Parathyroid adenoma (tissue), 2 donors: ENCODE data around the gene EXTL1.

Experiments
- H2AFZ ChIP-seq: fragments of 300-600 bp; sonication (generic); one replicate; pipeline ENCODE4 v1.7.0; 2017; ENCODE audit warnings: antibody characterized with exemption, mild to moderate bottlenecking
- H3K27ac ChIP-seq: fragments of 300-600 bp; sonication (generic); one replicate; pipeline ENCODE4 v1.7.0; 2017
- H3K27me3 ChIP-seq: fragments of 300-600 bp; sonication (generic); one replicate; pipeline ENCODE4 v1.7.0; 2017; ENCODE audit warnings: low read length; ENCODE audit not compliant: control insufficient read depth, insufficient read depth
- H3K36me3 ChIP-seq: fragments of 300-600 bp; sonication (generic); one replicate; pipeline ENCODE4 v1.7.0; 2017; ENCODE audit warnings: low read length; ENCODE audit not compliant: control insufficient read depth, insufficient read depth
- H3K4me1 ChIP-seq: fragments of 300-600 bp; sonication (generic); one replicate; pipeline ENCODE4 v1.7.0; 2017; ENCODE audit warnings: control low read depth
- H3K4me2 ChIP-seq: fragments of 300-600 bp; sonication (generic); one replicate; pipeline ENCODE4 v1.7.0; 2017; ENCODE audit warnings: low read length
- H3K4me3 ChIP-seq: fragments of 300-600 bp; sonication (generic); one replicate; pipeline ENCODE4 v1.7.0; 2017; ENCODE audit warnings: low read depth, low read length
- H3K79me2 ChIP-seq: fragments of 300-600 bp; sonication (generic); one replicate; pipeline ENCODE4 v1.7.0; 2017; ENCODE audit warnings: control low read depth
- H3K9ac ChIP-seq: fragments of 300-600 bp; sonication (generic); one replicate; pipeline ENCODE4 v1.7.0; 2017; ENCODE audit warnings: mild to moderate bottlenecking
- H3K9me3 ChIP-seq: fragments of 300-600 bp; sonication (generic); one replicate; pipeline ENCODE4 v1.7.0; 2017; ENCODE audit warnings: low read length; ENCODE audit not compliant: control insufficient read depth
- CTCF ChIP-seq: fragments of 300-600 bp; sonication (generic); IDR thresholded peaks from one replicate; pipeline ENCODE4 v1.7.0; 2017; ENCODE audit warnings: antibody characterized with exemption, mild to moderate bottlenecking
- donor health status: primary hyperparathyroidism.

EXTL1 gene

GRCh38 chr1:26072305-26072704, 50.7 kb downstream of the EXTL1 start:
- Histone ChIP-seq H3K36me3 (no peaks in the 10 kb centered on the region), H3K27ac (no peak overlapping the region), H3K79me2 (no peaks in the 10 kb centered on the region), H3K9me3 (no peaks in the 10 kb centered on the region), H2AFZ (no peak overlapping the region), H3K4me3 (no peak overlapping the region), H3K9ac (no peak overlapping the region), H3K4me1 (no peaks in the 10 kb centered on the region), H3K4me2 (no peak overlapping the region), H3K27me3 (no peaks in the 10 kb centered on the region)
- no peak for TF ChIP-seq CTCF

- Histone ChIP-seq H3K79me2 (no peaks in the 10 kb centered on the region), H3K4me2 (no peak overlapping the region), H3K4me1 (no peaks in the 10 kb centered on the region), H3K36me3 (no peaks in the 10 kb centered on the region), H3K9me3 (no peaks in the 10 kb centered on the region), H3K4me3 (no peak overlapping the region), H3K27me3 (no peaks in the 10 kb centered on the region), H3K27ac (no peak overlapping the region), H3K9ac (no peak overlapping the region), H2AFZ (no peak overlapping the region)
- no peak for TF ChIP-seq CTCF
These were observed 54.0 kb downstream of the EXTL1 start for GRCh38 chr1:26075421-26076144.

- H3K27ac ChIP-seq, result no peak overlapping the region
- H3K4me3 ChIP-seq, result no peak overlapping the region
- no peak for TF ChIP-seq CTCF
- H3K36me3 ChIP-seq, result no peaks in the 10 kb centered on the region
- no peak overlapping the region for H3K4me2 ChIP-seq
- H3K79me2 ChIP-seq, result no peaks in the 10 kb centered on the region
- H3K27me3 ChIP-seq, result no peaks in the 10 kb centered on the region
- H3K9ac ChIP-seq, result no peak overlapping the region
- no peaks in the 10 kb centered on the region for H3K9me3 ChIP-seq
- H3K4me1 ChIP-seq, result no peaks in the 10 kb centered on the region
- no peak overlapping the region for H2AFZ ChIP-seq
These were observed 55.9 kb downstream of the EXTL1 start for GRCh38 chr1:26077524-26077923.

- H2AFZ ChIP-seq, result peak overlapping the region; percentile 46
- no peak for TF ChIP-seq CTCF
- H3K4me2 ChIP-seq, result peak overlapping the region; percentile 57
- no peaks in the 10 kb centered on the region for H3K36me3 ChIP-seq
- H3K9me3 ChIP-seq, result no peaks in the 10 kb centered on the region
- H3K27me3 ChIP-seq, result no peaks in the 10 kb centered on the region
- no peak overlapping the region for H3K9ac ChIP-seq
- H3K4me1 ChIP-seq, result no peaks in the 10 kb centered on the region
- H3K27ac ChIP-seq, result no peak overlapping the region
- H3K79me2 ChIP-seq, result no peaks in the 10 kb centered on the region
- H3K4me3 ChIP-seq, result peak overlapping the region; percentile 27
These were observed 57.0 kb downstream of the EXTL1 start for GRCh38 chr1:26078286-26079177.
